Progenitor cell of endocrine pancreas (in vitro differentiated cells): ENCODE measurements around the gene IFNB1. TPM values are rescaled to one million over a fixed set of nuclear protein-coding genes. Genes with fewer than 3 reads are reported as not detected.
A peak's percentile ranks its signal among the peaks of the same experiment; 100 is the strongest.

Experiments used
- DNase-seq: peaks from one replicate; pipeline ENCODE4 v3.0.0; 2021; ENCODE audit warnings: low spot score; ENCODE audit not compliant: unreplicated experiment
- H3K27ac Mint-ChIP-seq: 2 replicates; pipeline ENCODE4 v1.8.0; 2021; ENCODE audit warnings: mild to moderate bottlenecking, moderate library complexity, mixed read lengths
- H3K27me3 Mint-ChIP-seq: 2 replicates; pipeline ENCODE4 v1.8.0; 2021; ENCODE audit warnings: mixed read lengths
- H3K36me3 Mint-ChIP-seq: 2 replicates; pipeline ENCODE4 v1.8.0; 2022; ENCODE audit warnings: mixed read lengths; ENCODE audit not compliant: insufficient read depth
- H3K4me1 Mint-ChIP-seq: 2 replicates; pipeline ENCODE4 v1.8.0; 2021; ENCODE audit warnings: low read depth, mixed read lengths
- H3K4me3 Mint-ChIP-seq: 2 replicates; pipeline ENCODE4 v1.8.0; 2021; ENCODE audit warnings: low read depth, mild to moderate bottlenecking, moderate library complexity, mixed read lengths
- H3K9me3 Mint-ChIP-seq: 2 replicates; pipeline ENCODE4 v1.8.0; 2021; ENCODE audit warnings: low read depth, mixed read lengths
- total RNA-seq: library from RNA; stranded (reverse); gene quantifications from 2 replicates; pipeline ENCODE4 v1.2.1, GENCODE V29; 2021
- TF ChIP-seq, protein P1 (sequence below): fragments of 200-600 bp; sonication (generic); IDR thresholded peaks from one replicate; pipeline ENCODE4 v1.5.0; 2021; ENCODE audit warnings: antibody characterized with exemption, mild to moderate bottlenecking; ENCODE audit not compliant: unreplicated experiment

Gene IFNB1
- total RNA-seq, 1 donor from 2014 or later, result not detected

DNA sequence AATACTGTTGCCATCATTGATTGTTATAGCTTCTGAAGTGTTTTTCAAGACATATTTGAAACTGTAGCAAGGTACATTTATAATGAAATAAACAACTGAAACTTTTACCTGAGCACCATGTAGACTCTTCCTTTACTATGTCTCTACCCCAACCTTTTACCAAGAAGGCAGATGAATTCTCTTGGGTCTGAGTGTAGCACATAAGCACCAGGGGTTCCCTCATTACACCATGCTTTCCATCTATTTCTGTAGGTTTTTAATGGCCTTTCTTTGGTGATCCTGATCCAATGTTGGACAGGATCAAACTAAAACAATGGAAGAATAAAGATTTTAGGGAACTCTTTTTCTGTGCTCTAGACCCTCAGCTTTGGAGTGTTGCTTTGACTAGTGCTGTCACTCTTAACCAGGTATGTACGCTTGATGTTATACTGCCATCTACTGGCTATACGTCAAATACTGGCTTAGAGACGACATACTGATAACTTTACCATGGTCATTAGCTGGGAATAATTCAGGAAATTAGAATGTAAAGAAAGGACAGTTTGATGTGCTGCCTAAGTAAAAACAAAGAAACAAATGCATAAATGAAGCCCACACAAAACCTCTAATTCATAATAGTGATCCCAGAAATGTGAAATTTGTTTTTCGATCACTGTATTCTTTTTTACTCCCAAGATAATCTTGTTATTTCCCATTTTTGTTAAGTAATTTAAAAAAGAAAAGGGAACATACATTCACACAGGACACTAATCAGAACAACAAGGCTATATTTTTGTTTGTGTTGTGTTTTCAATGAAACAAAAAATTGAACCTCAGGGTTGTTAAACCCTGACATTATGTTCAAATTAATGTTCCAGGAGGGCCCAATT, 33.2 kb upstream of the IFNB1 start:
- H3K27ac Mint-ChIP-seq, result no peak overlapping the region
- H3K4me3 Mint-ChIP-seq, result no peak overlapping the region
- H3K36me3 Mint-ChIP-seq, result no peaks in the 10 kb centered on the region
- H3K27me3 Mint-ChIP-seq, result peaks cover 3% of the 10 kb centered on the region
- DNase-seq, result no peak
- peaks cover 9% of the 10 kb centered on the region for H3K4me1 Mint-ChIP-seq
- H3K9me3 Mint-ChIP-seq, result no peaks in the 10 kb centered on the region
- TF ChIP-seq, protein P1, sequence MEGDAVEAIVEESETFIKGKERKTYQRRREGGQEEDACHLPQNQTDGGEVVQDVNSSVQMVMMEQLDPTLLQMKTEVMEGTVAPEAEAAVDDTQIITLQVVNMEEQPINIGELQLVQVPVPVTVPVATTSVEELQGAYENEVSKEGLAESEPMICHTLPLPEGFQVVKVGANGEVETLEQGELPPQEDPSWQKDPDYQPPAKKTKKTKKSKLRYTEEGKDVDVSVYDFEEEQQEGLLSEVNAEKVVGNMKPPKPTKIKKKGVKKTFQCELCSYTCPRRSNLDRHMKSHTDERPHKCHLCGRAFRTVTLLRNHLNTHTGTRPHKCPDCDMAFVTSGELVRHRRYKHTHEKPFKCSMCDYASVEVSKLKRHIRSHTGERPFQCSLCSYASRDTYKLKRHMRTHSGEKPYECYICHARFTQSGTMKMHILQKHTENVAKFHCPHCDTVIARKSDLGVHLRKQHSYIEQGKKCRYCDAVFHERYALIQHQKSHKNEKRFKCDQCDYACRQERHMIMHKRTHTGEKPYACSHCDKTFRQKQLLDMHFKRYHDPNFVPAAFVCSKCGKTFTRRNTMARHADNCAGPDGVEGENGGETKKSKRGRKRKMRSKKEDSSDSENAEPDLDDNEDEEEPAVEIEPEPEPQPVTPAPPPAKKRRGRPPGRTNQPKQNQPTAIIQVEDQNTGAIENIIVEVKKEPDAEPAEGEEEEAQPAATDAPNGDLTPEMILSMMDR, result peak; percentile 91

DNA sequence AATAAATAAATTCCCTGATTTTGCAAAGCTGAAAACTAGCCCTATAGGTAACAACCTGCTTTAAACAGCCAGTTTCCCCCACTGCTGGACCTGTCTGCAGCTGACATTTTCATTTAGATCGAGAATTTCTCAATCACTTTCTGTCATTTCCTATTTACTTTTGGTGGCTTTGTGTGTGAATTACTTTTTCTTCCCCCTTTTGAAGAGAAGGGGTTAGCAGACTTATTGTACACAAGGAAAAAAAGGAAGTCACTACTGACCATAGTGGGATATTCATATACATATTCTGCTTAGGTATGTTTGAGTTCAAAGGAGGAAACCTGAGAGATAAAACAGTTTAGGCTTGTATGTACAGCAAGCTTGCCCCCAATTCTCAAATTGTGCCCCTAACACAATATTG, 27.0 kb upstream of the IFNB1 start:
- no peak overlapping the region for H3K4me3 Mint-ChIP-seq
- peak overlapping the region; percentile 54 for H3K27ac Mint-ChIP-seq
- peaks cover 3% of the 10 kb centered on the region for H3K27me3 Mint-ChIP-seq
- H3K9me3 Mint-ChIP-seq, result peaks cover 5% of the 10 kb centered on the region
- H3K4me1 Mint-ChIP-seq, result peaks cover 12% of the 10 kb centered on the region
- H3K36me3 Mint-ChIP-seq, result peaks cover 1% of the 10 kb centered on the region
- TF ChIP-seq, protein P1, result no peak
- no peak for DNase-seq

DNA sequence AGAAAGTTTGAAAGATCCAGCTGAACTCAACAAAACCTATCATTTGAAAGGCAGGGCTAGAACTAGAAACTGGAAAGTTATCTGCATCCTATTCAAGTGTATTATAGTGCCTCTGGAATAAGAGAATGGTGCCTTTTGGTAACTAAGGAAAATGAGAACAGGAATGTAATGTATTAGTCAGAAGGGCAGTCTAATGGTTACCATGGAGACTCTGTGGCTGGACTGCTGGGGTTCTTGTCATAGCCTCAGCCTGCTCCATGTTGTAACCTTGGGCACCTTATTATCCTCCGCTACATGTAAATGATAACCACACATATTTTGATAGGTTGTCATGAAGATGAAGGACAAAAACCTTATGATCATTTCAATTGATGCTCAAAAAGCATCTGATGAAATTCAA, 24.6 kb upstream of the IFNB1 start:
- TF ChIP-seq, protein P1, result no peak
- Mint-ChIP-seq H3K4me3 (no peak overlapping the region), H3K27ac (no peak overlapping the region), H3K4me1 (peaks cover 12% of the 10 kb centered on the region), H3K27me3 (peaks cover 2% of the 10 kb centered on the region), H3K9me3 (peaks cover 11% of the 10 kb centered on the region), H3K36me3 (peaks cover 1% of the 10 kb centered on the region)
- DNase-seq, result no peak

DNA sequence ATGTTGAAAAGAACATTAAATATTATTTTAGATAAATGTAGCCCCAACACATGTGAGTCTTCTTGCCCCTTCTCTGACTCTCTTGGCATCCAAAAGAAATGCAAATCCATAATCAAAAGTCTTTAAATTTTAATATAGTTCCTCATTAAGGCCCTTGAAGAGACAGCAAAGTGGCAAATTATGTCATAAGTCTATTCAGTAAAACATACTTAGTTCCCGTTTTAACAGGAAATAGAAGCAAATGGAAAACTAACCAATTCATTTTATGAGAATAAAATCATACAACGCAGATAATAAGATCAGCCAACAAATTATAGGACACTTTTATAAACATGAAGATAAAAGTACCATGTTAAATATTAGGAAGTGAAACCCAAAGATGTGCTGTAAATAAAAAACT, 20.1 kb upstream of the IFNB1 start:
- no peak overlapping the region for H3K27ac Mint-ChIP-seq
- H3K4me3 Mint-ChIP-seq, result no peak overlapping the region
- TF ChIP-seq, protein P1, result no peak
- H3K9me3 Mint-ChIP-seq, result peaks cover 7% of the 10 kb centered on the region
- DNase-seq, result no peak
- H3K36me3 Mint-ChIP-seq, result no peaks in the 10 kb centered on the region
- H3K27me3 Mint-ChIP-seq, result no peaks in the 10 kb centered on the region
- H3K4me1 Mint-ChIP-seq, result peaks cover 7% of the 10 kb centered on the region

DNA sequence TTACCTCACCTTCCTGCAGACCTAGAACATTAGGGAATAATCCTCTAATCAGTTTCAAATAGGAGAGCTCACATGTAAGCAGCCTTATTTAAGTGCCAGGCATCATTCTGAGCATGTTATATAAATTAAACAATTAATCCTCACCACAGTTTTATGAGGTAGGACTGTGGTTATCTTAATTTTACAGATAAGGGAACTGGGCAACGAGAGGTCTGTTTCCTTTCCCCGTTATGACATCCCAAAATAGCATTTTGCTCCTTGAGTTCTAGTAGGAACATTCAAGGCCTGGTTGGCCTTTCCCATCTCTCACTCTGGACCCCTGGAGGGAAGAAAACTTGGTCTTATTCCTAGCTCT, 19.1 kb upstream of the IFNB1 start:
- Mint-ChIP-seq H3K4me3 (no peak overlapping the region), H3K27ac (no peak overlapping the region), H3K27me3 (no peaks in the 10 kb centered on the region), H3K4me1 (peaks cover 7% of the 10 kb centered on the region), H3K9me3 (peaks cover 7% of the 10 kb centered on the region), H3K36me3 (no peaks in the 10 kb centered on the region)
- no peak for DNase-seq
- TF ChIP-seq, protein P1, result no peak
